GM18873 (cell line): ENCODE data around the gene PPP2R2C.

Experiments
- ATAC-seq: cut with Tn5 transposase; IDR thresholded peaks from one replicate; pipeline ENCODE4 v1.9.1; 2021; ENCODE audit warnings: mild to moderate bottlenecking, moderate library complexity, moderate number of reproducible peaks; ENCODE audit not compliant: unreplicated experiment, low FRiP score

The PPP2R2C gene

GRCh38 chr4:6277935-6278800, 194.2 kb downstream of the PPP2R2C start:
- ATAC-seq: no peak

DNA sequence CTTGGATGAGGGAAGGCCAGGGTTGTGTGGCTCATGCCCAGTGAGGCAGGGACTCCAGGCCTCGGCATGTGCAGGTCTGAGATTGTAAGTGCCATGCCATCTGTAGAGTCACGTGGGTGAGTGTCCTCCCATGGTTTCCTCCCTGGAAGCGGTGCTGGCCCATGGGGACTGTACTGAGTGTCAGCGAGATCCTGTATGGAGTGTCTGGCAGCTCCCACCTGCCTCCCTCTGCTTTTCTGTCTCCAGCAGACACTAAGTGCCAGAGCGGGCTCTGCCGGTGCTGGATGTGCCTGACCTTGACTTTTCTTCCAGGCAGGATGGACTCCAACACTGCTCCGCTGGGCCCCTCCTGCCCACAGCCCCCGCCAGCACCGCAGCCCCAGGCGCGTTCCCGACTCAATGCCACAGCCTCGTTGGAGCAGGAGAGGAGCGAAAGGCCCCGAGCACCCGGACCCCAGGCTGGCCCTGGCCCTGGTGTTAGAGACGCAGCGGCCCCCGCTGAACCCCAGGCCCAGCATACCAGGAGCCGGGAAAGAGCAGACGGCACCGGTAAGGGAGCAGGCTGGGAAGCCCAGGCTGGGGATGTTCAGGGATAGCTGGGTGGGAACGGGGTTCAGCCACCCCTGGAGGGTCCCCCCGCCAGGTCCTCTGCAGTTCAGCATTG, 195.1 kb downstream of the PPP2R2C start:
- ATAC-seq: no peak

DNA sequence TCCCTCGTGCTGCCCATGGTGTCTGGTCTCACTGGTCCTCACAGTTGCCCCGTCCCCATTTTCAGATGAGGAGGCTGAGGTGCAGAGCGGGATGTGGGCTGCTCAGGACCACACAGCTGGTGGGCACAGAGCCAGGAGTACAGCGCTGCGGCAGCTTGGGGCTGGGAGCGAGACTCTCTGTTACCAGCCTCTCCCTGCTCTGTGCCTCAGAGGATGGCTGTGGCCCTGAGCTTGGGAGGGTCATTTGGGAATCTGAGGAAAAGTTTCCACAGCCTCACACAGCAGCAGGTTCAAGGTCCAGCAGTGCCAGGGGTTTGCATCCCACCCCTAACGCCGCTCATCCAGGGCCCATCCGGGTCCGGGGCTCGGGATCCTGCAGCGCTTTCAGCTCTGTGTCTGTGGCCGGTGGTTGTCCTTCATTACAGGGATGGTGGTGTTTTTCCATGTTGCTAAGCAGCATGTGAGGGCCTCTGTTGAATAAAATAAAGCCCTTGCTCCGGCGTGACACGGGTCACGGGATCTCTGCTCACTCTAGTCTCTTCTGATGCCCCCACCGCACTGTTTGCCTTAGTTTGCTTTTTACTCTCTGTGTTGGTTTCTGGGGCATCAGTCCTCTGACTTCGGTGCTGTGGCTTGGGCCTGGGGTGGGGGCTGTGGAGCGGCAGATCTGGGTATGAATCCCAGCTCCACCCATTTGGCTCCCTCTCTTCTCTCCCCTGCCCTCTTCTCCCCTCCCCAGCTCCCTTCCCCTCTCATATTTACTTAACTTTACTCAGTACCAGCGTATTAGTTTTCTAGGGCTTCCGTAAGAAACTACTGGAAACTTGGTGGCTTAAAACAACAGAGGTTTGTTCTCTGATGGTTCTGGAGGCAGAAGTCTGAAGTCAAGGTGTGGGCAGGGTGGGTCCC, 196.3 kb downstream of the PPP2R2C start:
- ATAC-seq: no peak

GRCh38 chr4:6275351-6275750, 197.1 kb downstream of the PPP2R2C start:
- ATAC-seq: no peak

DNA sequence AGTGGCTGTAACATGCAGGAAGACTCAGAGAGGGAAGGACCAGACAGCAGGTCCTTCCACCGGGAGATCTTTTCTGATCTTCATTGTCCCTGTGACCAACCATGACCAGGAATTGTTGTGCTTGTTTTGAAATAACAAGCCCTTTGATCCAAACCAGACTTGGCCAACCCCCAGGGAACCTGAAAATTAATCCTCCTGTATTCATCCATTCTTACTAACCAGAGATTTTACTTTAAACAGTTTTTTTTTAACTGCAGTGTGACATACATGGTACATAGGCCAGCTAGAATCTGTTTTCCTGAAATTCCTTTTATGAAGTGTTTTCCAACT, 198.8 kb downstream of the PPP2R2C start:
- no peak for ATAC-seq

- ATAC-seq: no peak
Observed at GRCh38 chr4:6272863-6273660, 199.4 kb downstream of the PPP2R2C start.

- no peak for ATAC-seq
Observed at GRCh38 chr4:6271701-6272465, 200.5 kb downstream of the PPP2R2C start.

GRCh38 chr4:6271206-6271605, 201.2 kb downstream of the PPP2R2C start:
- no peak for ATAC-seq

- ATAC-seq: no peak
Observed at GRCh38 chr4:6270636-6271121, 201.7 kb downstream of the PPP2R2C start.
